ENCODE measurements around the gene RACGAP1.

RACGAP1 gene

GRCh38 chr12:50025187-50026059, at the start of gene RACGAP1:
RACGAP1 (minus strand) TSS chr12:50025494; CDS start chr12:50016715, 8,779 bp downstream.
- peak within 1 kb of the TSS; percentile 54 for H3K4me3 ChIP-seq (ENCODE audit: control insufficient read depth, low read depth, low read length)
- TF ChIP-seq CTCF (IDR thresholded peaks at IDR 0.05; ENCODE audit: control insufficient read depth, insufficient read depth, low read depth, low read length, missing control alignments): no peak
- peak; percentile 89 for DNase-seq (ENCODE audit: low read depth)

- TF ChIP-seq CTCF (IDR thresholded peaks at IDR 0.05; ENCODE audit: control insufficient read depth, insufficient read depth, low read depth, low read length, missing control alignments): no peak
- no peak for DNase-seq (ENCODE audit: low read depth)
- H3K4me3 ChIP-seq (ENCODE audit: control insufficient read depth, low read depth, low read length): no peak overlapping the region
Measured at GRCh38 chr12:50073712-50074111, 48.4 kb upstream of the RACGAP1 start.

GRCh38 chr12:50073206-50073605, 47.9 kb upstream of the RACGAP1 start:
- no peak for DNase-seq (ENCODE audit: low read depth)
- no peak overlapping the region for H3K4me3 ChIP-seq (ENCODE audit: control insufficient read depth, low read depth, low read length)
- TF ChIP-seq CTCF (IDR thresholded peaks at IDR 0.05; ENCODE audit: control insufficient read depth, insufficient read depth, low read depth, low read length, missing control alignments): no peak

- TF ChIP-seq CTCF (IDR thresholded peaks at IDR 0.05; ENCODE audit: control insufficient read depth, insufficient read depth, low read depth, low read length, missing control alignments): no peak
- no peak for DNase-seq (ENCODE audit: low read depth)
- H3K4me3 ChIP-seq (ENCODE audit: control insufficient read depth, low read depth, low read length): no peak overlapping the region
Measured at GRCh38 chr12:50072198-50072907, 47.1 kb upstream of the RACGAP1 start.

GRCh38 chr12:50070314-50071060, 45.2 kb upstream of the RACGAP1 start:
- no peak for DNase-seq (ENCODE audit: low read depth)
- TF ChIP-seq CTCF (IDR thresholded peaks at IDR 0.05; ENCODE audit: control insufficient read depth, insufficient read depth, low read depth, low read length, missing control alignments): peak; percentile 99
- H3K4me3 ChIP-seq (ENCODE audit: control insufficient read depth, low read depth, low read length): no peak overlapping the region

- no peak for DNase-seq (ENCODE audit: low read depth)
- no peak for TF ChIP-seq CTCF (IDR thresholded peaks at IDR 0.05; ENCODE audit: control insufficient read depth, insufficient read depth, low read depth, low read length, missing control alignments)
Measured at GRCh38 chr12:50069539-50069938, 44.2 kb upstream of the RACGAP1 start.

More at GRCh38 chr12:50069539-50069938, 44.2 kb upstream of the RACGAP1 start:
- H3K4me3 ChIP-seq (ENCODE audit: control insufficient read depth, low read depth, low read length): no peak overlapping the region

All from AG09309 (cell line).